Neutrophil (primary cell): ENCODE data around the gene ETHE1.

Experiments
- H3K27ac ChIP-seq: fragments of 200-600 bp; sonication (generic); 2 replicates; pipeline ENCODE4 v1.5.1; 2016; ENCODE audit warnings: mild to moderate bottlenecking, moderate library complexity
- H3K27me3 ChIP-seq: fragments of 200-600 bp; sonication (generic); 2 replicates; pipeline ENCODE4 v1.6.0; 2016; ENCODE audit warnings: mild to moderate bottlenecking
- H3K36me3 ChIP-seq: fragments of 200-600 bp; sonication (generic); 2 replicates; pipeline ENCODE4 v1.5.1; 2017
- H3K4me1 ChIP-seq, 2 experiments: fragments of 200-600 bp in 1 of 2; sonication (generic) in 1 of 2; 1 replicate in 1 of 2; 2 replicates in 1 of 2; pipeline versions ENCODE4 v1.5.1 to v1.6.1; 2013 to 2016; ENCODE audit warnings: low read depth in 1 of 2, low read length in 1 of 2, mild to moderate bottlenecking in 1 of 2, moderate library complexity in 1 of 2; ENCODE audit not compliant: control insufficient read depth in 1 of 2, insufficient read depth in 1 of 2
- H3K4me3 ChIP-seq, 2 experiments: fragments of 200-600 bp in 1 of 2; sonication (generic) in 1 of 2; 1 replicate in 1 of 2; 2 replicates in 1 of 2; pipeline ENCODE4 v1.5.1; 2013 to 2016; ENCODE audit warnings: low read depth in 1 of 2, low read length in 1 of 2, mild to moderate bottlenecking in 1 of 2, moderate library complexity in 1 of 2
- H3K9me3 ChIP-seq: fragments of 200-600 bp; sonication (generic); 2 replicates; pipeline ENCODE4 v1.5.1; 2016
- CTCF ChIP-seq: fragments of 200-600 bp; sonication (generic); IDR thresholded peaks from 2 replicates; pipeline ENCODE4 v1.5.1; 2016; ENCODE audit warnings: antibody characterized with exemption

Gene ETHE1

GRCh38 chr19:43504426-43505185 is 22.4 kb downstream of the ETHE1 start, which contains the start of gene PHLDB3:
Gene PHLDB3 (minus strand): TSS chr19:43504746. CDS start chr19:43504118, 628 bp downstream.
- H3K4me1 ChIP-seq = peaks cover 10 to 15% of the 10 kb centered on the region in 2 experiments
- peak within 1 kb of the TSS; percentile 65 to 90 for H3K4me3 ChIP-seq
- H3K9me3 ChIP-seq = no peaks in the 10 kb centered on the region
- no peak for TF ChIP-seq CTCF
- peaks cover 18% of the 10 kb centered on the region for H3K27me3 ChIP-seq
- H3K27ac ChIP-seq = peak within 1 kb of the TSS; percentile 58
- H3K36me3 ChIP-seq = peaks cover 34% of the 10 kb centered on the region

GRCh38 chr19:43503501-43504425 is 23.2 kb downstream of the ETHE1 start:
- H3K4me1 ChIP-seq = peaks cover 10 to 15% of the 10 kb centered on the region in 2 experiments
- peak overlapping the region; percentile 58 for H3K27ac ChIP-seq
- no peaks in the 10 kb centered on the region for H3K9me3 ChIP-seq
- TF ChIP-seq CTCF = no peak
- H3K27me3 ChIP-seq = peaks cover 18% of the 10 kb centered on the region
- peak overlapping the region; percentile 65 to 90 for H3K4me3 ChIP-seq
- H3K36me3 ChIP-seq = peaks cover 26% of the 10 kb centered on the region

GRCh38 chr19:43502419-43502976 is 24.5 kb downstream of the ETHE1 start:
- peaks cover 10 to 15% of the 10 kb centered on the region in 2 experiments for H3K4me1 ChIP-seq
- no peak overlapping the region for H3K27ac ChIP-seq
- H3K36me3 ChIP-seq = peaks cover 22% of the 10 kb centered on the region
- H3K4me3 ChIP-seq = no peak overlapping the region
- TF ChIP-seq CTCF = no peak
- H3K27me3 ChIP-seq = peaks cover 18% of the 10 kb centered on the region
- H3K9me3 ChIP-seq = no peaks in the 10 kb centered on the region

- peaks cover 10 to 15% of the 10 kb centered on the region in 2 experiments for H3K4me1 ChIP-seq
- H3K27me3 ChIP-seq = peaks cover 18% of the 10 kb centered on the region
- H3K36me3 ChIP-seq = peaks cover 28% of the 10 kb centered on the region
- H3K27ac ChIP-seq = no peak overlapping the region
- H3K9me3 ChIP-seq = no peaks in the 10 kb centered on the region
- no peak overlapping the region for H3K4me3 ChIP-seq
- no peak for TF ChIP-seq CTCF
Observed at GRCh38 chr19:43501661-43502418, 25.2 kb downstream of the ETHE1 start.

- Histone ChIP-seq H3K27me3 (peaks cover 4% of the 10 kb centered on the region), H3K36me3 (peaks cover 31% of the 10 kb centered on the region), H3K4me3 (no peak overlapping the region), H3K9me3 (no peaks in the 10 kb centered on the region), H3K27ac (no peak overlapping the region), H3K4me1 (peaks cover 0 to 5% of the 10 kb centered on the region in 2 experiments)
- TF ChIP-seq CTCF = no peak
Observed at GRCh38 chr19:43499042-43499441, 28.0 kb downstream of the ETHE1 start.
